Sigmoid colon (tissue), 7 donors: ENCODE data around the gene IRF2BPL. TPM values are rescaled to one million over a fixed set of nuclear protein-coding genes. Genes with fewer than 3 reads are reported as not detected.

Experiments
- DNase-seq: peaks from one replicate; pipeline ENCODE4 v3.0.0-alpha.2; 2019
- H3K27ac ChIP-seq, 4 donors: fragments of 200-600 bp; sonication (generic); one replicate each; pipeline ENCODE4 v1.5.1; 2016 to 2019; ENCODE audit warnings: mild to moderate bottlenecking in 1 of 4
- H3K27me3 ChIP-seq, 3 donors: fragments of 200-600 bp; sonication (generic); one replicate each; pipeline ENCODE4 v1.5.1; 2019; ENCODE audit warnings: mild to moderate bottlenecking in 1 of 3
- H3K36me3 ChIP-seq, 4 donors: fragments of 200-600 bp; sonication (generic); one replicate each; pipeline ENCODE4 v1.5.1; 2016 to 2019
- H3K4me1 ChIP-seq, 4 donors: fragments of 200-600 bp; sonication (generic); one replicate each; pipeline ENCODE4 v1.5.1; 2017 to 2019
- H3K4me3 ChIP-seq, 4 donors: fragments of 200-600 bp; sonication (generic); one replicate each; pipeline ENCODE4 v1.5.1; 2017 to 2019; ENCODE audit warnings: mild to moderate bottlenecking in 2 of 4, moderate library complexity in 1 of 4
- H3K9me3 ChIP-seq, 4 donors: fragments of 200-600 bp in 3 of 4; sonication (generic) in 3 of 4; one replicate each; pipeline versions ENCODE4 v1.5.1 to v1.6.1; 2013 to 2019
- CTCF ChIP-seq, 4 experiments: fragments of 450-650 bp in 3 of 4; fragments of 200-600 bp in 1 of 4; IDR thresholded peaks; one replicate each; pipeline ENCODE4 v1.5.1; 2016 to 2019; ENCODE audit warnings: antibody characterized with exemption in 4 of 4, mild to moderate bottlenecking in 3 of 4, moderate library complexity in 2 of 4
- EP300 ChIP-seq, 4 donors: sonication (generic); formaldehyde crosslinking; IDR thresholded peaks; one replicate each; pipeline ENCODE4 v1.6.1; 2017; ENCODE audit warnings: antibody characterized with exemption in 4 of 4
- POLR2A ChIP-seq, 2 donors: fragments of 450-650 bp; IDR thresholded peaks; one replicate each; pipeline ENCODE4 v1.6.1; 2016; ENCODE audit warnings: antibody characterized with exemption in 2 of 2, mild to moderate bottlenecking in 2 of 2, moderate library complexity in 2 of 2
- POLR2AphosphoS5 ChIP-seq, 4 donors: sonication (generic); formaldehyde crosslinking; IDR thresholded peaks; one replicate each; pipeline ENCODE4 v1.6.1; 2017; ENCODE audit warnings: antibody characterized with exemption in 4 of 4
- WGBS, 2 donors: extraction: QIAGEN DNeasy Blood & Tissue Kit; methylation state at CpG; one replicate each; pipeline ENCODE4 v1.1.7; 2013; 5-methylcytosine and 5-hydroxymethylcytosine counted together
- intact Hi-C: fragments of 100-400 bp; cut with DNase I; formaldehyde crosslinking; loops from one replicate; pipeline ENCODE4 v1.15.1; 2023
- polyA plus RNA-seq, 3 donors: library from polyadenylated mRNA; stranded (reverse); fragments of 200-250 nt; gene quantifications; one replicate each; pipeline ENCODE4 v1.2.3, GENCODE V29; 2013
- total RNA-seq, 4 donors: library from RNA; depleted of rRNA; stranded (reverse); fragments of >200 nt; gene quantifications; one replicate each; pipeline ENCODE4 v1.1.0, GENCODE V29; 2016
- donor health status: healthy with polysubstance abuse.
- donor health status: Bipolar disorder and iron deficiency.
- donor health status: healthy.

IRF2BPL gene
- total and polyA plus RNA-seq, 7 donors: 3.0 to 63.1 (median 34.7) TPM

GRCh38 chr14:76975812-76976211, 52.7 kb downstream of the IRF2BPL start:
- DNase-seq: no peak
- Histone ChIP-seq H3K4me3 (no peak overlapping the region), H3K27ac (no peak overlapping the region), H3K27me3 (no peaks in the 10 kb centered on the region), H3K9me3 (no peaks in the 10 kb centered on the region), H3K36me3 (no peaks in the 10 kb centered on the region), H3K4me1 (no peaks in the 10 kb centered on the region)
- TF ChIP-seq CTCF (IDR thresholded peaks at IDR 0.05) (no peak), POLR2A (IDR thresholded peaks at IDR 0.05) (no peak), EP300 (IDR thresholded peaks at IDR 0.05) (no peak), POLR2AphosphoS5 (IDR thresholded peaks at IDR 0.05) (no peak)
- 88 to 92% methylated on average over 4 of the region's 4 CpGs for WGBS, 2 donors
- intact Hi-C loops: no loop called here

- intact Hi-C loops: no loop called here
- Histone ChIP-seq H3K4me1 (no peaks in the 10 kb centered on the region), H3K27me3 (no peaks in the 10 kb centered on the region), H3K27ac (no peak overlapping the region), H3K9me3 (no peaks in the 10 kb centered on the region), H3K4me3 (no peak overlapping the region), H3K36me3 (no peaks in the 10 kb centered on the region)
- no peak for DNase-seq
- WGBS, 2 donors: 77 to 88% methylated on average over 8 of the region's 8 CpGs
- no peak for TF ChIP-seq CTCF (IDR thresholded peaks at IDR 0.05)
- no peak for TF ChIP-seq POLR2AphosphoS5 (IDR thresholded peaks at IDR 0.05)
- no peak for TF ChIP-seq POLR2A (IDR thresholded peaks at IDR 0.05)
- no peak for TF ChIP-seq EP300 (IDR thresholded peaks at IDR 0.05)
These were observed 53.5 kb downstream of the IRF2BPL start for GRCh38 chr14:76975051-76975450.

Other genes with a start within 250 kb of the IRF2BPL start
- 10 to 100 TPM in 2 of 4 donors, 1 to 10 TPM in 2; 9.6 to 16.1 (median 10.8) TPM for gene ANGEL1, start 215.8 kb downstream of the IRF2BPL start, total RNA-seq
- 10 to 100 TPM in 1 of 3 donors, 1 to 10 TPM in 1, under 1 TPM in 1; 0.60 to 10.9 (median 1.4) TPM for gene ANGEL1, start 215.8 kb downstream of the IRF2BPL start, polyA plus RNA-seq
- gene LRRC74A, start 202.3 kb downstream of the IRF2BPL start, total RNA-seq: not detected
- not detected for gene LRRC74A, start 202.3 kb downstream of the IRF2BPL start, polyA plus RNA-seq
- 10 to 100 TPM; 59.7 to 96.1 (median 77.7) TPM for gene CIPC, start 69.5 kb upstream of the IRF2BPL start, total RNA-seq
- 10 to 100 TPM; 14.8 to 21.0 (median 18.0) TPM for gene CIPC, start 69.5 kb upstream of the IRF2BPL start, polyA plus RNA-seq
- 1 to 10 TPM in 2 of 4 donors, under 1 TPM in 2; 0.49 to 1.9 (median 1.0) TPM for gene ZDHHC22, start 113.1 kb upstream of the IRF2BPL start, total RNA-seq
- under 1 TPM in 1 of 3 donors, not detected in 2; 0.67 TPM for gene ZDHHC22, start 113.1 kb upstream of the IRF2BPL start, polyA plus RNA-seq
- 1 to 10 TPM in 3 of 4 donors, under 1 TPM in 1; 0.28 to 2.1 (median 1.2) TPM for gene TMEM63C, start 153.1 kb upstream of the IRF2BPL start, total RNA-seq
- 1 to 10 TPM; 1.8 to 6.5 (median 5.5) TPM for gene TMEM63C, start 153.1 kb upstream of the IRF2BPL start, polyA plus RNA-seq
- gene NGB, start 242.5 kb upstream of the IRF2BPL start, total RNA-seq: 1 to 10 TPM; 3.5 to 10.0 (median 9.5) TPM
- 1 to 10 TPM in 1 of 3 donors, not detected in 2; 1.9 TPM for gene NGB, start 242.5 kb upstream of the IRF2BPL start, polyA plus RNA-seq